HG02885 (cell line): ENCODE data around the gene C19orf73.
"Not testable (repeated sequence)": the region's sequence is repeated elsewhere in the genome, so short reads cannot be mapped to it uniquely, and the experiment has no call there.

Experiments used
- ATAC-seq: cut with Tn5 transposase; IDR thresholded peaks from one replicate; pipeline ENCODE4 v1.9.1; 2021; ENCODE audit warnings: mild to moderate bottlenecking; ENCODE audit not compliant: unreplicated experiment, poor library complexity

C19orf73 gene

GRCh38 chr19:49125025-49125731, 6.2 kb upstream of the C19orf73 start:
- no peak for ATAC-seq

- ATAC-seq: not testable (repeated sequence)
These were observed 4.3 kb upstream of the C19orf73 start for GRCh38 chr19:49123285-49123684.

- not testable (repeated sequence) for ATAC-seq
These were observed 2.9 kb upstream of the C19orf73 start for GRCh38 chr19:49121841-49122240.

- no peak for ATAC-seq
These were observed 1.9 kb upstream of the C19orf73 start for GRCh38 chr19:49120868-49121267.

GRCh38 chr19:49120325-49120683, 1.4 kb upstream of the C19orf73 start:
- ATAC-seq: no peak

- ATAC-seq: no peak
These were observed 725 bp upstream of the C19orf73 start, which contains the start of gene PPFIA3 for GRCh38 chr19:49119411-49120324. Gene PPFIA3 (plus strand): TSS chr19:49119544. CDS start chr19:49127874, 8,330 bp downstream.

GRCh38 chr19:49117677-49118564, 1.0 kb downstream of the C19orf73 start:
- no peak for ATAC-seq

- ATAC-seq: no peak
These were observed 2.4 kb downstream of the C19orf73 start for GRCh38 chr19:49116544-49116943.

GRCh38 chr19:49114630-49115363, 4.1 kb downstream of the C19orf73 start:
- ATAC-seq: no peak

GRCh38 chr19:49113762-49114629, 4.9 kb downstream of the C19orf73 start, which contains the start of gene LIN7B:
Gene LIN7B (plus strand): TSS chr19:49114370. CDS start chr19:49114405, 35 bp downstream.
- ATAC-seq: peak; percentile 51

GRCh38 chr19:49111218-49111998, 7.5 kb downstream of the C19orf73 start:
- ATAC-seq: no peak

- ATAC-seq: no peak
These were observed 8.4 kb downstream of the C19orf73 start for GRCh38 chr19:49110567-49110966.

- ATAC-seq: no peak
These were observed 9.2 kb downstream of the C19orf73 start for GRCh38 chr19:49109569-49110233.

- ATAC-seq: no peak
These were observed 9.9 kb downstream of the C19orf73 start for GRCh38 chr19:49109051-49109450.

- no peak for ATAC-seq
These were observed 11.1 kb downstream of the C19orf73 start for GRCh38 chr19:49107625-49108459.

- ATAC-seq: no peak
These were observed 12.3 kb downstream of the C19orf73 start for GRCh38 chr19:49106648-49107135.
